Smooth muscle cell (in vitro differentiated cells): ENCODE data around the gene RBP3. TPM values are rescaled to one million over a fixed set of nuclear protein-coding genes. Genes with fewer than 3 reads are reported as not detected.

Experiments used
- DNase-seq: peaks from one replicate; lab custom pipeline; 2025; ENCODE audit not compliant: unreplicated experiment; lab: John Stamatoyannopoulos, UW
- H2AFZ ChIP-seq: fragments of 200-600 bp; sonication (generic); 2 replicates; pipeline ENCODE4 v1.6.0; 2016; ENCODE audit warnings: antibody characterized with exemption, low read depth, mild to moderate bottlenecking
- H3F3A ChIP-seq: fragments of 200-600 bp; sonication (generic); 2 replicates; pipeline ENCODE4 v1.6.0; 2017; ENCODE audit warnings: antibody characterized with exemption, low read depth
- H3K27ac ChIP-seq: fragments of 200-600 bp; sonication (generic); 2 replicates; pipeline ENCODE4 v1.5.1; 2016; ENCODE audit warnings: low read depth, mild to moderate bottlenecking
- H3K27me3 ChIP-seq: fragments of 200-600 bp; sonication (generic); 2 replicates; pipeline ENCODE4 v1.6.1; 2016; ENCODE audit warnings: low read depth, mild to moderate bottlenecking
- H3K36me3 ChIP-seq: fragments of 200-600 bp; sonication (generic); 2 replicates; pipeline ENCODE4 v1.5.1; 2016; ENCODE audit warnings: low read depth
- H3K4me1 ChIP-seq: fragments of 200-600 bp; sonication (generic); 2 replicates; pipeline ENCODE4 v1.5.1; 2016; ENCODE audit warnings: low read depth
- H3K4me2 ChIP-seq: fragments of 200-600 bp; sonication (generic); 2 replicates; pipeline ENCODE4 v1.6.0; 2016; ENCODE audit warnings: mild to moderate bottlenecking
- H3K4me3 ChIP-seq: fragments of 200-600 bp; sonication (generic); 2 replicates; pipeline ENCODE4 v1.5.1; 2016; ENCODE audit warnings: mild to moderate bottlenecking
- H3K79me2 ChIP-seq: fragments of 200-600 bp; sonication (generic); 2 replicates; pipeline ENCODE4 v1.6.0; 2016; ENCODE audit warnings: low read depth, mild to moderate bottlenecking
- H3K9ac ChIP-seq: fragments of 200-600 bp; sonication (generic); 2 replicates; pipeline ENCODE4 v1.6.0; 2016; ENCODE audit warnings: low read depth
- H3K9me3 ChIP-seq: fragments of 200-600 bp; sonication (generic); replicated peaks from 2 replicates; pipeline ENCODE4 v1.5.1; 2016; ENCODE audit warnings: low read depth
- H4K20me1 ChIP-seq: fragments of 200-600 bp; sonication (generic); 2 replicates; pipeline ENCODE4 v1.6.0; 2016; ENCODE audit warnings: low read depth
- WGBS: methylation state at CpG from one replicate; pipeline ENCODE4 v1.1.7; 2016; ENCODE audit warnings: low lambda C conversion rate; 5-methylcytosine and 5-hydroxymethylcytosine counted together
- polyA plus RNA-seq: library from polyadenylated mRNA; unstranded; fragments of >200 nt; fragmentation: Nextera tagmentation; extraction: Ambion mirVana; gene quantifications from 2 replicates; pipeline ENCODE4 v1.2.1, GENCODE V29; 2016
- total RNA-seq: library from RNA; depleted of rRNA; stranded (reverse); fragments of >200 nt; gene quantifications from 2 replicates; pipeline ENCODE4 v1.2.3, GENCODE V29; 2014
- TF ChIP-seq, protein P1 (sequence below): fragments of 200-600 bp; sonication (generic); IDR thresholded peaks from 2 replicates; pipeline ENCODE4 v1.5.1; 2017; ENCODE audit warnings: borderline replicate concordance, mild to moderate bottlenecking, antibody characterized with exemption; ENCODE audit not compliant: insufficient read depth, poor library complexity, severe bottlenecking

RBP3 gene
- total and polyA plus RNA-seq, 2 experiments from 2014 or later = not detected

DNA sequence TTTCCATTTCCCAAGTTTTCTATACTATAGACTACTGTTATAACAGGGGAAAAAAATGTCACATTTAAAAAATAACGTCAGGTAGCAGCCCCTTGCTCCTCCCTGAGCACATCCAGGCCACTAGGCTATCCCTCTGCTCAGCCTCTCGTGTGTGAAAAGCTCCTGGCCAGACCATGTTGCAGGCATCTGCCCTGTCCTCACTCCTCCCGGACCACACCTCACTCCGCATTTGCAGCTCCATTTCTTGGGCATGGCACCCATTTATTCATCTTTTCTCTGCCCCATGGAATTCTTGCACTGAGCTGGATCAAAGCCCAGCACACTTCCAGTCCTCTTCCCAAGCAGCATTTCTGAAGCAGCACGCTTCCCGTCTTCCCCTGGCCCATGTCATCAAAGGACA is 27.4 kb upstream of the RBP3 start:
- 78% methylated on average over 6 of the region's 6 CpGs for WGBS
- H2AFZ ChIP-seq = no peak overlapping the region
- TF ChIP-seq, protein P1, sequence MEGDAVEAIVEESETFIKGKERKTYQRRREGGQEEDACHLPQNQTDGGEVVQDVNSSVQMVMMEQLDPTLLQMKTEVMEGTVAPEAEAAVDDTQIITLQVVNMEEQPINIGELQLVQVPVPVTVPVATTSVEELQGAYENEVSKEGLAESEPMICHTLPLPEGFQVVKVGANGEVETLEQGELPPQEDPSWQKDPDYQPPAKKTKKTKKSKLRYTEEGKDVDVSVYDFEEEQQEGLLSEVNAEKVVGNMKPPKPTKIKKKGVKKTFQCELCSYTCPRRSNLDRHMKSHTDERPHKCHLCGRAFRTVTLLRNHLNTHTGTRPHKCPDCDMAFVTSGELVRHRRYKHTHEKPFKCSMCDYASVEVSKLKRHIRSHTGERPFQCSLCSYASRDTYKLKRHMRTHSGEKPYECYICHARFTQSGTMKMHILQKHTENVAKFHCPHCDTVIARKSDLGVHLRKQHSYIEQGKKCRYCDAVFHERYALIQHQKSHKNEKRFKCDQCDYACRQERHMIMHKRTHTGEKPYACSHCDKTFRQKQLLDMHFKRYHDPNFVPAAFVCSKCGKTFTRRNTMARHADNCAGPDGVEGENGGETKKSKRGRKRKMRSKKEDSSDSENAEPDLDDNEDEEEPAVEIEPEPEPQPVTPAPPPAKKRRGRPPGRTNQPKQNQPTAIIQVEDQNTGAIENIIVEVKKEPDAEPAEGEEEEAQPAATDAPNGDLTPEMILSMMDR = no peak

DNA sequence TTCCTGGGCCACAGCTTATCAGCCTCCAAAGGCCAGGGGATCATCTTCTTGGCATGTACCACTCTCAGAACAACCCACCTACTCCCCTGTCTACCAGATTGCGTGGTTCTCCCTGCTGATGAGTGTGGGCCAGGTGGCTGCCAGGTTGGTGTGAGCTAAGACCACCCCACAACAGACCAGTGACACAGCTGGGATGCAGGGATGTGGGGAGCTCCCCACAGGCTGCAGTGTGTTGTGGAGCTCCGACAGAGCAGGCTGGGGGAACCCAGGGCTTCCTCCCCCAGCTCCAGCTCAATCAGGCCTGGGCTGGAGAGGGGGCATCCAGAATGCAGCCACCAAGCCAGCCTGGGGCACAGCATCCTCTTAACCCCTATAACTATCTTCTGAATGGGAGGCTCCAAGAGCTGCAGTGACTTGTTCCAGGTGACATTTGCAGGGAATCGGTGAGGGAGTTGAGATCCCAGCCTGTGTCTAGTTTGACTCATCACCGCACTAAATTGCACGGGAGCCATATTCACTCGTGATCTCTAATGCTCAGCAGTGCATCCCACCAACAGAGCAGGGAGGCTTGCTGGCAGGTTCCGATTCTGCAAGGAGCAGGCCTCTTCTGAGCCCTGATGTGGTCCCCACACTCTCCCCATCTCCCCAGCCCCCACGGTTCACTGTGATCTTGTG is 26.5 kb upstream of the RBP3 start:
- Histone ChIP-seq H3K36me3 (no peaks in the 10 kb centered on the region), H4K20me1 (no peaks in the 10 kb centered on the region), H3K27me3 (peaks cover 9% of the 10 kb centered on the region), H3F3A (no peaks in the 10 kb centered on the region), H3K79me2 (no peaks in the 10 kb centered on the region), H3K4me2 (peak overlapping the region; percentile 29), H3K27ac (no peak overlapping the region), H3K4me1 (no peaks in the 10 kb centered on the region), H3K9ac (no peak overlapping the region), H3K9me3 (no peaks in the 10 kb centered on the region), H2AFZ (no peak overlapping the region), H3K4me3 (no peak overlapping the region)
- TF ChIP-seq, protein P1 = no peak
- no peak for DNase-seq
- 79% methylated on average over 8 of the region's 8 CpGs for WGBS

More for the DNA sequence above, 27.4 kb upstream of the RBP3 start:
- Histone ChIP-seq H3K27me3 (peaks cover 9% of the 10 kb centered on the region), H3K36me3 (no peaks in the 10 kb centered on the region), H3K4me2 (no peak overlapping the region), H3K79me2 (no peaks in the 10 kb centered on the region), H3F3A (no peaks in the 10 kb centered on the region), H4K20me1 (no peaks in the 10 kb centered on the region), H3K4me3 (no peak overlapping the region), H3K9me3 (no peaks in the 10 kb centered on the region), H3K4me1 (no peaks in the 10 kb centered on the region), H3K27ac (no peak overlapping the region), H3K9ac (no peak overlapping the region)
- DNase-seq = no peak

DNA sequence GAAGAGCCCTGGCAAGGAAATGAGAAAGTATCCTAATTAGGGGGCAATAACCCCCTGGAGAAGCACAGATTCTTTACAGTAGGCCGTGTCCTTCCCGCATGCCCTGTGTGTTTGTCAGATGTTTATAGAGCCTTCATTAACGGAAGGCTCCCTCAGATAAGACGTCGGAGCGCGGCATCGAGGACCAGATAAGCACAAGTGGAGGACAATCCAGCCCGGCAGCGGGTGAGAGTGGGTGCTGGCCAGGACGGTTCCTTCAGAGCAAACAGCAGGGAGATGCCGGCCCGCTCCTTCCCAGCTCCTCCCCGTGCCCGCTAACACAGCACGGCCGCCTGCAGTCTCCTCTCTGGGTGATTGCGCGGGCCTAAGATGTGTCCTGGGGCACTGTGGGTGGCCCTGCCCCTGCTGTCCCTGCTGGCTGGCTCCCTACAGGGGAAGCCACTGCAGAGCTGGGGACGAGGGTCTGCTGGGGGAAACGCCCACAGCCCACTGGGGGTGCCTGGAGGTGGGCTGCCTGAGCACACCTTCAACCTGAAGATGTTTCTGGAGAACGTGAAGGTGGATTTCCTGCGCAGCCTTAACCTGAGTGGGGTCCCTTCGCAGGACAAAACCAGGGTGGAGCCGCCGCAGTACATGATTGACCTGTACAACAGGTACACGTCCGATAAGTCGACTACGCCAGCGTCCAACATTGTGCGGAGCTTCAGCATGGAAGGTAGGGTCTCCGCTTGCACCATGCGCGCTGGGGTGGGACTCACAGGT is 25.7 kb upstream of the RBP3 start, which contains the start of gene GDF2:
Gene GDF2, plus strand, starts transcription at position 155 of the 762 bp plus-strand sequence. Its CDS starts 215 bp downstream, at position 370.
- Histone ChIP-seq H4K20me1 (no peaks in the 10 kb centered on the region), H3K9ac (no peak within 1 kb of the TSS), H3K27me3 (peaks cover 9% of the 10 kb centered on the region), H3K9me3 (no peaks in the 10 kb centered on the region), H3F3A (no peaks in the 10 kb centered on the region), H3K36me3 (no peaks in the 10 kb centered on the region), H3K79me2 (no peaks in the 10 kb centered on the region), H2AFZ (no peak within 1 kb of the TSS), H3K27ac (no peak within 1 kb of the TSS), H3K4me1 (no peaks in the 10 kb centered on the region), H3K4me3 (no peak within 1 kb of the TSS), H3K4me2 (peak within 1 kb of the TSS; percentile 29)
- TF ChIP-seq, protein P1 = no peak
- 66% methylated on average over 35 of the region's 35 CpGs for WGBS
- no peak for DNase-seq
